ENCODE data around the gene ITIH4.

The ITIH4 gene

GRCh38 chr3:52817860-52818259, 12.6 kb downstream of the ITIH4 start:
- no peak overlapping the region for H3K4me3 ChIP-seq (ENCODE audit: insufficient read depth, low read depth, low read length)
- 95 to 97% methylated on average over 7 of the region's 7 CpGs for WGBS, 2 experiments
- peaks cover 21% of the 10 kb centered on the region for H3K4me1 ChIP-seq (ENCODE audit: control insufficient read depth, insufficient read depth, low read length)
- no peaks in the 10 kb centered on the region for H3K9me3 ChIP-seq (ENCODE audit: control insufficient read depth, low read length)
- H3K27me3 ChIP-seq (ENCODE audit: control insufficient read depth, insufficient read depth, low read length, poor library complexity, severe bottlenecking), result no peaks in the 10 kb centered on the region
- no peaks in the 10 kb centered on the region for H3K36me3 ChIP-seq (ENCODE audit: control insufficient read depth, insufficient read depth, low read length)
- no peak overlapping the region for H3K27ac ChIP-seq (ENCODE audit: insufficient read depth, low read depth, low read length, poor library complexity, severe bottlenecking)

GRCh38 chr3:52817221-52817620, 13.3 kb downstream of the ITIH4 start:
- Histone ChIP-seq H3K27me3 (ENCODE audit: control insufficient read depth, insufficient read depth, low read length, poor library complexity, severe bottlenecking) (no peaks in the 10 kb centered on the region), H3K4me3 (ENCODE audit: insufficient read depth, low read depth, low read length) (no peak overlapping the region), H3K9me3 (ENCODE audit: control insufficient read depth, low read length) (no peaks in the 10 kb centered on the region), H3K4me1 (ENCODE audit: control insufficient read depth, insufficient read depth, low read length) (peaks cover 21% of the 10 kb centered on the region), H3K27ac (ENCODE audit: insufficient read depth, low read depth, low read length, poor library complexity, severe bottlenecking) (no peak overlapping the region), H3K36me3 (ENCODE audit: control insufficient read depth, insufficient read depth, low read length) (no peaks in the 10 kb centered on the region)
- WGBS, 2 experiments, result 96 to 97% methylated on average over 10 of the region's 10 CpGs

GRCh38 chr3:52816654-52817053, 13.8 kb downstream of the ITIH4 start:
- WGBS, 2 experiments, result 94% methylated on average over 10 of the region's 10 CpGs
- Histone ChIP-seq H3K9me3 (ENCODE audit: control insufficient read depth, low read length) (no peaks in the 10 kb centered on the region), H3K27ac (ENCODE audit: insufficient read depth, low read depth, low read length, poor library complexity, severe bottlenecking) (no peak overlapping the region), H3K27me3 (ENCODE audit: control insufficient read depth, insufficient read depth, low read length, poor library complexity, severe bottlenecking) (no peaks in the 10 kb centered on the region), H3K4me3 (ENCODE audit: insufficient read depth, low read depth, low read length) (no peak overlapping the region), H3K36me3 (ENCODE audit: control insufficient read depth, insufficient read depth, low read length) (no peaks in the 10 kb centered on the region), H3K4me1 (ENCODE audit: control insufficient read depth, insufficient read depth, low read length) (peaks cover 21% of the 10 kb centered on the region)

GRCh38 chr3:52816199-52816598, 14.3 kb downstream of the ITIH4 start:
- Histone ChIP-seq H3K9me3 (ENCODE audit: control insufficient read depth, low read length) (no peaks in the 10 kb centered on the region), H3K27me3 (ENCODE audit: control insufficient read depth, insufficient read depth, low read length, poor library complexity, severe bottlenecking) (no peaks in the 10 kb centered on the region), H3K36me3 (ENCODE audit: control insufficient read depth, insufficient read depth, low read length) (no peaks in the 10 kb centered on the region), H3K4me1 (ENCODE audit: control insufficient read depth, insufficient read depth, low read length) (peaks cover 21% of the 10 kb centered on the region), H3K4me3 (ENCODE audit: insufficient read depth, low read depth, low read length) (no peak overlapping the region), H3K27ac (ENCODE audit: insufficient read depth, low read depth, low read length, poor library complexity, severe bottlenecking) (no peak overlapping the region)
- WGBS, 2 experiments, result 92% methylated on average over 6 of the region's 6 CpGs

- Histone ChIP-seq H3K9me3 (ENCODE audit: control insufficient read depth, low read length) (no peaks in the 10 kb centered on the region), H3K27me3 (ENCODE audit: control insufficient read depth, insufficient read depth, low read length, poor library complexity, severe bottlenecking) (no peaks in the 10 kb centered on the region), H3K27ac (ENCODE audit: insufficient read depth, low read depth, low read length, poor library complexity, severe bottlenecking) (no peak overlapping the region), H3K36me3 (ENCODE audit: control insufficient read depth, insufficient read depth, low read length) (no peaks in the 10 kb centered on the region), H3K4me1 (ENCODE audit: control insufficient read depth, insufficient read depth, low read length) (peaks cover 1% of the 10 kb centered on the region), H3K4me3 (ENCODE audit: insufficient read depth, low read depth, low read length) (no peak overlapping the region)
- WGBS, 2 experiments, result 89 to 90% methylated on average over 8 of the region's 8 CpGs
These were observed 16.7 kb downstream of the ITIH4 start for GRCh38 chr3:52813810-52814209.

- Histone ChIP-seq H3K27ac (ENCODE audit: insufficient read depth, low read depth, low read length, poor library complexity, severe bottlenecking) (no peak overlapping the region), H3K4me3 (ENCODE audit: insufficient read depth, low read depth, low read length) (no peak overlapping the region), H3K9me3 (ENCODE audit: control insufficient read depth, low read length) (no peaks in the 10 kb centered on the region), H3K36me3 (ENCODE audit: control insufficient read depth, insufficient read depth, low read length) (no peaks in the 10 kb centered on the region), H3K27me3 (ENCODE audit: control insufficient read depth, insufficient read depth, low read length, poor library complexity, severe bottlenecking) (no peaks in the 10 kb centered on the region), H3K4me1 (ENCODE audit: control insufficient read depth, insufficient read depth, low read length) (no peaks in the 10 kb centered on the region)
- WGBS, 2 experiments, result 88 to 91% methylated on average over 7 of the region's 7 CpGs
These were observed 18.9 kb downstream of the ITIH4 start for GRCh38 chr3:52811452-52812011.

GRCh38 chr3:52810923-52811322, 19.5 kb downstream of the ITIH4 start:
- Histone ChIP-seq H3K4me1 (ENCODE audit: control insufficient read depth, insufficient read depth, low read length) (no peaks in the 10 kb centered on the region), H3K9me3 (ENCODE audit: control insufficient read depth, low read length) (no peaks in the 10 kb centered on the region), H3K27me3 (ENCODE audit: control insufficient read depth, insufficient read depth, low read length, poor library complexity, severe bottlenecking) (no peaks in the 10 kb centered on the region), H3K27ac (ENCODE audit: insufficient read depth, low read depth, low read length, poor library complexity, severe bottlenecking) (no peak overlapping the region), H3K4me3 (ENCODE audit: insufficient read depth, low read depth, low read length) (no peak overlapping the region), H3K36me3 (ENCODE audit: control insufficient read depth, insufficient read depth, low read length) (no peaks in the 10 kb centered on the region)
- WGBS, 2 experiments, result 93% methylated on average over 11 of the region's 11 CpGs

GRCh38 chr3:52809662-52810377, 20.7 kb downstream of the ITIH4 start:
- Histone ChIP-seq H3K27me3 (ENCODE audit: control insufficient read depth, insufficient read depth, low read length, poor library complexity, severe bottlenecking) (no peaks in the 10 kb centered on the region), H3K9me3 (ENCODE audit: control insufficient read depth, low read length) (no peaks in the 10 kb centered on the region), H3K4me3 (ENCODE audit: insufficient read depth, low read depth, low read length) (no peak overlapping the region), H3K27ac (ENCODE audit: insufficient read depth, low read depth, low read length, poor library complexity, severe bottlenecking) (no peak overlapping the region), H3K36me3 (ENCODE audit: control insufficient read depth, insufficient read depth, low read length) (no peaks in the 10 kb centered on the region), H3K4me1 (ENCODE audit: control insufficient read depth, insufficient read depth, low read length) (peaks cover 3% of the 10 kb centered on the region)
- WGBS, 2 experiments, result 89% methylated on average over 7 of the region's 7 CpGs

GRCh38 chr3:52809149-52809548, 21.3 kb downstream of the ITIH4 start:
- 81 to 82% methylated on average over 2 of the region's 2 CpGs for WGBS, 2 experiments
- H3K9me3 ChIP-seq (ENCODE audit: control insufficient read depth, low read length), result no peaks in the 10 kb centered on the region
- no peak overlapping the region for H3K27ac ChIP-seq (ENCODE audit: insufficient read depth, low read depth, low read length, poor library complexity, severe bottlenecking)
- H3K4me1 ChIP-seq (ENCODE audit: control insufficient read depth, insufficient read depth, low read length), result peaks cover 3% of the 10 kb centered on the region
- no peak overlapping the region for H3K4me3 ChIP-seq (ENCODE audit: insufficient read depth, low read depth, low read length)
- H3K27me3 ChIP-seq (ENCODE audit: control insufficient read depth, insufficient read depth, low read length, poor library complexity, severe bottlenecking), result no peaks in the 10 kb centered on the region
- H3K36me3 ChIP-seq (ENCODE audit: control insufficient read depth, insufficient read depth, low read length), result no peaks in the 10 kb centered on the region

- Histone ChIP-seq H3K27me3 (ENCODE audit: control insufficient read depth, insufficient read depth, low read length, poor library complexity, severe bottlenecking) (no peaks in the 10 kb centered on the region), H3K36me3 (ENCODE audit: control insufficient read depth, insufficient read depth, low read length) (no peaks in the 10 kb centered on the region), H3K9me3 (ENCODE audit: control insufficient read depth, low read length) (no peaks in the 10 kb centered on the region), H3K27ac (ENCODE audit: insufficient read depth, low read depth, low read length, poor library complexity, severe bottlenecking) (no peak overlapping the region), H3K4me3 (ENCODE audit: insufficient read depth, low read depth, low read length) (no peak overlapping the region), H3K4me1 (ENCODE audit: control insufficient read depth, insufficient read depth, low read length) (peaks cover 3% of the 10 kb centered on the region)
- 84 to 89% methylated on average over 19 of the region's 19 CpGs for WGBS, 2 experiments
These were observed 25.0 kb downstream of the ITIH4 start for GRCh38 chr3:52805270-52806039.
